ENCODE results near the gene MATK. TPM values are rescaled to one million over a fixed set of nuclear protein-coding genes. Genes with fewer than 3 reads are reported as not detected.
"Not testable (repeated sequence)": the region's sequence is repeated elsewhere in the genome, so short reads cannot be mapped to it uniquely, and the experiment has no call there.

MATK gene
- total and polyA plus RNA-seq, 4 donors: 0.78 to 7.0 (median 1.8) TPM

GRCh38 chr19:3759482-3760254, 26.5 kb downstream of the MATK start:
- WGBS: 92% methylated on average over 19 of the region's 19 CpGs
- TF ChIP-seq NR2F2 (IDR thresholded peaks at IDR 0.05): no peak
- no peak for TF ChIP-seq MAX (IDR thresholded peaks at IDR 0.05)
- TF ChIP-seq YY1 (IDR thresholded peaks at IDR 0.05): no peak
- TF ChIP-seq EGR1 (IDR thresholded peaks at IDR 0.05; ENCODE audit: low read depth in 2 of 2): no peak
- no peak for TF ChIP-seq RAD21 (IDR thresholded peaks at IDR 0.05)
- TF ChIP-seq RXRA (IDR thresholded peaks at IDR 0.05): no peak
- TF ChIP-seq FOXA1 (IDR thresholded peaks at IDR 0.05): no peak
- no peak for TF ChIP-seq JUND (IDR thresholded peaks at IDR 0.05)
- no peak for TF ChIP-seq TAF1 (conservative IDR thresholded peaks at IDR 0.05)
- TF ChIP-seq SP1 (IDR thresholded peaks at IDR 0.05): no peak
- Histone ChIP-seq H3K4me1 (ENCODE audit: control insufficient read depth in 4 of 4, insufficient read depth in 4 of 4, low read length in 3 of 4) (peaks cover 5 to 22% (median 14%) of the 10 kb centered on the region in 4 donors), H3K4me3 (ENCODE audit: low read depth in 1 of 3, low read length in 3 of 3) (no peak overlapping the region), H3K9ac (ENCODE audit: low read depth in 1 of 2, low read length in 2 of 2) (no peak overlapping the region), H3K36me3 (ENCODE audit: control insufficient read depth in 4 of 4, insufficient read depth in 3 of 4, low read depth in 1 of 4, low read length in 3 of 4) (peaks cover 0 to 6% (median 4%) of the 10 kb centered on the region in 4 donors), H3K27me3 (ENCODE audit: control insufficient read depth in 4 of 4, insufficient read depth in 4 of 4, low read length in 3 of 4) (no peaks in the 10 kb centered on the region), H3K9me3 (ENCODE audit: control insufficient read depth in 4 of 4, low read length in 3 of 4) (no peaks in the 10 kb centered on the region), H3K27ac (ENCODE audit: low read depth in 1 of 2, low read length in 2 of 2) (no peak overlapping the region)
- DNase-seq (ENCODE audit: low spot score): no peak

- not testable (repeated sequence) for H3K36me3 ChIP-seq (ENCODE audit: control insufficient read depth in 4 of 4, insufficient read depth in 3 of 4, low read depth in 1 of 4, low read length in 3 of 4); H3K9me3 ChIP-seq (ENCODE audit: control insufficient read depth in 4 of 4, low read length in 3 of 4); H3K4me3 ChIP-seq (ENCODE audit: low read depth in 1 of 3, low read length in 3 of 3); H3K9ac ChIP-seq (ENCODE audit: low read depth in 1 of 2, low read length in 2 of 2); H3K27me3 ChIP-seq (ENCODE audit: control insufficient read depth in 4 of 4, insufficient read depth in 4 of 4, low read length in 3 of 4); DNase-seq (ENCODE audit: low spot score); H3K27ac ChIP-seq (ENCODE audit: low read depth in 1 of 2, low read length in 2 of 2)
- H3K4me1 ChIP-seq (ENCODE audit: control insufficient read depth in 4 of 4, insufficient read depth in 4 of 4, low read length in 3 of 4): peaks cover 4 to 20% (median 12%) of the 10 kb centered on the region in 4 donors
- 98% methylated on average over 13 of the region's 13 CpGs for WGBS
These were observed 27.9 kb downstream of the MATK start for GRCh38 chr19:3758297-3758696.

GRCh38 chr19:3757705-3758104, 28.5 kb downstream of the MATK start:
- not testable (repeated sequence) for H3K27me3 ChIP-seq (ENCODE audit: control insufficient read depth in 4 of 4, insufficient read depth in 4 of 4, low read length in 3 of 4); H3K9me3 ChIP-seq (ENCODE audit: control insufficient read depth in 4 of 4, low read length in 3 of 4); H3K36me3 ChIP-seq (ENCODE audit: control insufficient read depth in 4 of 4, insufficient read depth in 3 of 4, low read depth in 1 of 4, low read length in 3 of 4); H3K4me3 ChIP-seq (ENCODE audit: low read depth in 1 of 3, low read length in 3 of 3); H3K9ac ChIP-seq (ENCODE audit: low read depth in 1 of 2, low read length in 2 of 2); DNase-seq (ENCODE audit: low spot score); H3K27ac ChIP-seq (ENCODE audit: low read depth in 1 of 2, low read length in 2 of 2)
- 93% methylated on average over 7 of the region's 7 CpGs for WGBS
- H3K4me1 ChIP-seq (ENCODE audit: control insufficient read depth in 4 of 4, insufficient read depth in 4 of 4, low read length in 3 of 4): peaks cover 3 to 20% (median 10%) of the 10 kb centered on the region in 4 donors

GRCh38 chr19:3753631-3754410, 32.4 kb downstream of the MATK start:
- H3K27me3 ChIP-seq (ENCODE audit: control insufficient read depth in 4 of 4, insufficient read depth in 4 of 4, low read length in 3 of 4): no peaks in the 10 kb centered on the region
- H3K9me3 ChIP-seq (ENCODE audit: control insufficient read depth in 4 of 4, low read length in 3 of 4): no peaks in the 10 kb centered on the region
- H3K36me3 ChIP-seq (ENCODE audit: control insufficient read depth in 4 of 4, insufficient read depth in 3 of 4, low read depth in 1 of 4, low read length in 3 of 4): peaks cover 12 to 36% (median 13%) of the 10 kb centered on the region in 4 donors
- no peak overlapping the region for H3K27ac ChIP-seq (ENCODE audit: low read depth in 1 of 2, low read length in 2 of 2)
- no peak overlapping the region for H3K9ac ChIP-seq (ENCODE audit: low read depth in 1 of 2, low read length in 2 of 2)
- no peak for DNase-seq (ENCODE audit: low spot score)
- TF ChIP-seq GABPA (IDR thresholded peaks at IDR 0.05 in 1 of 2, conservative IDR thresholded peaks at IDR 0.05 in 1 of 2) (no peak), REST (IDR thresholded peaks at IDR 0.05) (no peak), EGR1 (IDR thresholded peaks at IDR 0.05; ENCODE audit: low read depth in 2 of 2) (no peak), NR2F2 (IDR thresholded peaks at IDR 0.05) (no peak)
- no peaks in the 10 kb centered on the region for H3K4me1 ChIP-seq (ENCODE audit: control insufficient read depth in 4 of 4, insufficient read depth in 4 of 4, low read length in 3 of 4)
- H3K4me3 ChIP-seq (ENCODE audit: low read depth in 1 of 3, low read length in 3 of 3): no peak overlapping the region
- WGBS: 96% methylated on average over 51 of the region's 51 CpGs
